Dermis blood vessel endothelial cell (primary cell): ENCODE data around the gene NCLN. TPM values are rescaled to one million over a fixed set of nuclear protein-coding genes. Genes with fewer than 3 reads are reported as not detected.
"Not testable (repeated sequence)": the region's sequence is repeated elsewhere in the genome, so short reads cannot be mapped to it uniquely, and the experiment has no call there.

Source experiments
- DNase-seq: peaks from one replicate; pipeline ENCODE4 v3.0.0; 2010
- total RNA-seq: library from RNA; depleted of rRNA; stranded (reverse); fragments of >200 nt; gene quantifications from 2 replicates; pipeline ENCODE4 v1.2.3, GENCODE V29; 2014

Gene NCLN
- total RNA-seq, 1 donor from 2014 or later, result 38.3 TPM

DNA sequence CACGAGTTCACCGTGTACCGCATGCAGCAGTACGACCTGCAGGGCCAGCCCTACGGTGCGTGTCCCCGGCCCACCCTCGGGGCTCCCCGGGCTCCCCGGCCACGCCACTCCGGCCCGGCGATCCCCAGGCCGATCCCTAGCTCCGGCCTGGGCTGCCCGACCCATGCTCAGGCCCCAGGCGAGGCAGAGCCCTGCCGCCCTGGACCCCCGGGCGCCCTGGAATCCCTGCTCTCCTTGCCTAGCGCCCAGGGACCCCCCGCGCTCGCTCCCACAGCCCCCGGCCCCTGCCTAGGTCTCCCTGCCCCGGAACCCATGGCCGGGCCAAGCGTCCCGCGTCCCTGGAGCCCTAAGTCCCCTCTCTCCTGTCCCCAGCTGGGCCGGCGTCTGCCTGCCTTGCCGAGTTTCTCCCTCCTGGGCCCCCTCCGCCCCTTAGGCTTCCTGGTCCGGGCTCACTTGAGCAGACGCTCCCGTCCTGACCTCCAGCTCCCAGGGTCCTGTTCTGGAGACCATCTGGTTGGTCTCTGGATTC, 494 bp downstream of the NCLN start:
- peak; percentile 27 for DNase-seq

DNA sequence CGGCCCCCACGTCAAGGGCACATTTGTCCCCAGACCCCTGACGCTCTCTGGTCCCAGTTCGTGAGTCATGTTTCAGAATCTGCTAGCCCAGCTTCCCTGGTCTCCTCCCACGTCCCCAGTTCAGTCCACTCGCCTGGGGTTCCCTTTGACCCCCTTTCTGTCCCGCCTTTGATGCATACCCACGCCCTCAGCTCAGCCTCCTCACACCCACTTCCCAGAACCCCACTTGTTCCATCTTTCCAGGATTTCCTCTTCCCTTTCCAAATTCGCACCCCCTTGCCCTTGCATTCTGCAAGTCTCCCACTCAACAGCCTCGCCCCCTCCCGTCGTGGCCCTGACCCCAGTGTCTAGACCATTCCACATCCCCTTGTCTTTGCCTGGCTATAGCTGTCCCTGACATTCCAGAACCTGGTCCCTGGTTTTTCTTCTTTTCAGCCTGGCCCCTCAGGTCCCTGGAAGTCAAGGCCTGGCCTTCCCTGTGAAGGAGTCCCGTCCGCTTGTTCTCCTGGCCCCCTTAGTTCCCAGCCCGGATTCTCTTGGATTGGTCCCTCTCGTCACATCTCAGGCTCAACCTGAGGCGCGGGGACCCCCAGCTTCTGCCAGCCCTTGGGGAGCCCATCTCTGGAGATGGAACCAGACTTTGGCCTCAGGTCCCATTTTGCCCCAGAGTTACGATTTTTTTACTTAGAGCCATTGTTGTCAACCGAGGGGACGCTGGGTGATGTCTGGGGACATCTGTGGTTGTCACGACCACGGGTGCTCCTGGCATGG, 1.3 kb downstream of the NCLN start:
- no peak for DNase-seq

GRCh38 chr19:3187662-3188511, 2.2 kb downstream of the NCLN start:
- DNase-seq, result no peak

- no peak for DNase-seq
These were observed 3.2 kb downstream of the NCLN start for GRCh38 chr19:3188627-3189596.

DNA sequence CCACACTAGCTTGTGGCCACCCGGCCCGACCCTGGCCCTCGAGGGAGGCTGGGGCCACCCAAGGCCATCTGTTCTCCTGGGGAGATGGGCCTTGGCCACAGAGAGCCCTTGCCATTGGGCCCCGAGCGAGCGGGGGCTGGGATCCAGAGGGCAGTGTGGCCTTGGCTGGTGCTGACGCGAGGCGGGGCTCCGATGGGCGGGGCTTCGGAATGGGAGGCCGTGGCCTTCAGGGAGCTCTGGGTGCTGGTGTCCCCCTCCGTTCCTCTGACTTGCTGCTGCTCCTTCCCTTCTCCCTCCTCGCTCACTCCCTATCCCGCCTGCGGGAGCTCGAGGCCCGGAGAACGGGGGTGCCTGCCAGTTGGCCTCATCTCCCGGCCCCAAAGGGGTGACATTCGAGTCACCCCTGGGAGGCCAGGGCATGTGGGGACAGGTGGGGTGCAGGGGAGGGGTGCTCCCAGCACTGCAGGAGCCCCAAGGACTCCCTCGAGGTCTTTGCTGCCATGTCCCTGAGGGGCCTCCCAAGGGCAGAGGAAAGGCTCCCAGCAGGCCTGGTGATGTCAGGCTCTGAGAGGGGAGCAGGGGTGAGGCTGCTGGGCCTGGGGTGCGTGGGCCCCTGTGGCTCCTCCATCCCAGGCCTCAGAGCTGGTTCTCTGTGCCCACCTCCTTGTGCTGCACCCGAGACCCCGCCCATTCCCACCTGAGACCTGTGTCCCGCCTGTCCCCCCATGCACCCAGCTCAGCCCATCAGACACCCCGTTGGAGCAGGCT, 4.2 kb downstream of the NCLN start:
- no peak for DNase-seq

DNA sequence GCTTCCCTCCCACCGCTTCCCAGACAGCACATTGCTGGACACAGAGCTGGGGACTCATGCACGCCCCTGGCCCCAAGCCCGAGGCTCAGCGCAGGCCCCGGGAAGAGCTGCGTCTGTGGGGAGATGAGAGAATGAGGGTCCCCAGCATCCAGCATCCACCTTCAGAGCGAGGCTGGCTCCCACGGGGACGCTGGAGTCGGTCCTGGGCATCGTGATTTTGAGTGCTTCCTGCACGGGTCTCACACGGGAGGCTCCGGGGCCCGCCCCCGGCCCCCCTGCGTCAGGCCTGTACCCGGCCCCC, 4.7 kb downstream of the NCLN start:
- DNase-seq, result no peak

- no peak for DNase-seq
These were observed 5.4 kb downstream of the NCLN start for GRCh38 chr19:3190921-3191805.

DNA sequence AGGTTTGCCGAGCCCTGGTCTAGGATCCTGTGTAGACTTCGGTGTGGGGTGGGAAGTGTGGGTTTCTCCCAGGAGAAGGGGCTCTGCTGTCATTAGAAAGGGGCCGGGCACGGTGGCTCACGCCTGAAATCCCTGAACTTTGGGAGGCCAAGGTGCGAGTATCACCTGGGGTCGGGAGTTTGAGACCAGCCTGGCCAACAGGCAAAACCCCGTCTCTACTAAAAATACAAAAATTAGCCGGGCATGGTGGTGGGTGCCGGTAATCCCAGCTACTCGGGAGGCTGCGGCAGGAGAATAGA, 6.0 kb downstream of the NCLN start:
- not testable (repeated sequence) for DNase-seq

DNA sequence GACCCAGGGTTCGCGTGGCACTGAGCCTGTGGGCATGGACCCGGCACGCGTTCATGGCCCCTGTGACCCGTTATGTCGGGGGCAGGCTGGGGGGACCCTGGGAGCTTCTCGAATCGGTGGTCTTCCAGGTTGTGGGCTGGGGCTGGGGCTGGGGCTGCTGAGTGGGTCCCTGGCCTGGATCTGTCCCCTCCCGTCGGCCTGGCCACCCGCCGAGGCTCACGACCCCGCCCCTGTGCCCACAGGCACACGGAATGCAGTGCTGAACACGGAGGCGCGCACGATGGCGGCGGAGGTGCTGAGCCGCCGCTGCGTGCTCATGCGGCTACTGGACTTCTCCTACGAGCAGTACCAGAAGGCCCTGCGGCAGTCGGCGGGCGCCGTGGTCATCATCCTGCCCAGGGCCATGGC, 6.5 kb downstream of the NCLN start:
- DNase-seq, result no peak

DNA sequence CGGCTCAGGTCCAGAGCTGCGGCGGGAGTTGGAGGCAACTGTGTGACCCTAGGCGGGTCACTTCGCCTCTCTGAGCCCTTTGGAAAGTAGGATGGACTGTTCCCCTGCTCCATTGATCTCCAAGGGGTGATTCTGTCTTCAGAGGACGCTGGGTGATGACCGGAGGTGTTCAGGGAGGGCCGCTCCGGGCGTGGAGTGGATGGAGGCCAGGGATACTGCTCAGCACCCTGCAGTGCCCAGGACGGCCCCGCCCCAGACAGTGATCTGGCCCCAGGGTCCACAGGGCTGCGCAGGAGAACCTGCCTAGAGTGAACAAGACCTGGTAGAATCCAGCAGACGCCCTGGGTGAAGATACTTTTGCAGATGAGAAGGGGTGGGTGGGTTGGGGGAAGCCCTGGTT, 7.0 kb downstream of the NCLN start:
- DNase-seq, result no peak

- no peak for DNase-seq
These were observed 7.8 kb downstream of the NCLN start for GRCh38 chr19:3193256-3194105.

- DNase-seq, result no peak
These were observed 8.7 kb downstream of the NCLN start for GRCh38 chr19:3194106-3195087.

GRCh38 chr19:3196064-3196932, 10.6 kb downstream of the NCLN start:
- no peak for DNase-seq

DNA sequence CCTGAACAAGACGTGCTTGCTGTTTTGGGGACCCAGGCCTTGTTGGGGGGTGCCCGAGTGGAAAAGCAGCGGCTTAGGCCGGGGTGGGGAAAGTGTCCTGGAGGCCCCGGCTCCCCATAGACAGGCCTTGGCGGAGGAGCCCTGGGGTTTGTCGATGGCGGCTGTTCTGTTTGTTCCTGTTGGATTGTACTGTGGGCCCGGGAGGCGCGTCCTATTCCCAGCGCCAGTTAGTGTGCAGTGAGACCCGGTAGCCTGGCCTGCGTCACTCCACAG, 11.1 kb downstream of the NCLN start:
- no peak for DNase-seq

DNA sequence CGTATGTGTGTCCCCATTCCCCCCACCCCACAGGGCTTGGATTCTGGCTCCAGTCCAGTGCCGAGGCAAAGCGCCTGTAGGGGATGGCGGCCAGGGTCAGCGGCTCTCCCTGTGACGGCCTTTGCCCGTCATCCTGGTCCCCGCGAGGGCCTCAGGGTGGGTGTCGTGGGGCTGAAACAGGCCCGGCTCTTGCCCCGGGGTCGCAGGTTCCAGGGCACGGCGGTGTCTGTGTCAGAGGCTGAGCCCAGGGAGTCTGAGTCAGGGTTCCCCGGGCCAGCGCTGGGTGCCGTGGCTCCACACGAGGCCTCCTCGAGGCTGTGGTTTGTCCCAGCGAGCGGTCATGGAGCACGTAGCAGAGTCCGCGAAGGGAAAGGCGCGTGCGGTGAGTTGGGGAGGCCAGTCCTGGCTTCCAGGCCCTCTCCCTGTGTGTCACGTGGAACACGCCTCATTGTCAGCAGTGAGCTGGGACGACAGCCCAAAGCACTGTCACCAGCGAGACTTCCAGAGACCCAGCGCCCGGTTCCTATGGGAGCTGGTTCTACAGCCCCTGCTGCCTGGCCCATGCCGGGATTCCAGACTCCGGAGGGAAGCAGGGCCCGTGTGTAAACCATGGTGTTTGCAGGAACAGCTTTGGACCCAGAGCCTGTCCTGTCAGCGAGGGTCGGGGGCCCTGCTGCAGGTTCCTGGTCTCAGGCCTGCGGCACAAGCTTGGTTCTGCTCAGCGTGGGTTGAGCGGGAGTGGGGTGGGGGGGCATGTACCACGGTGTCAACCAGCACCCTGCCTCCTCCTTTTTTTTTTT, 13.4 kb downstream of the NCLN start:
- DNase-seq, result no peak

DNA sequence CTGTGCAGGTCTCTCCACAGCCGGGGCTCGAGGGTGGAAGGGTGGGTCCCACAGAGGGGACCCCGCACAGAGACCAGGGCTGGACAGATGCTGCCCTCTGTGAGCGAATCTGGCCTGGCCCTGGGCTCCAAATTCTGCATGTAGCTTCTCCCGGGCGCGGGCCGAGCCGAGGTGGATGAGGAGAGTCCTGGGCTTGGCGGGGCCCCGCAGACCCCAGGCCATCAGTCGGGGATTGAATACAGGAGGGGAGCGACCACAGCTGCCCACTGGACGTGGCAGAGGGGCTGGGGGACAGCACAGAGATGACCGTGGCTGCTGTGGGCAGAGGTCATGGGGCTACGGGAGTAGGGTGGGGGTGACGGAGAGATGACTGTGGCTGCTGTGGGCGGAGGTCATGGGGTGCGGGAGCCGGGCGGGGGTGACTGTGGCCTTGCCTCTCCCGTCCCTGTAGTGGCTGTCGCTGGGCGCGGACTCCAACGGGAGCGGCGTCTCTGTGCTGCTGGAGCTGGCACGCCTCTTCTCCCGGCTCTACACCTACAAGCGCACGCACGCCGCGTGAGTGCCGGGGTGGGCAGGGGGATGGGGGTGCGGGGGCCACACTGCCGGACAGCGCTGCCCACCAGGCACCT, 15.5 kb downstream of the NCLN start:
- DNase-seq, result no peak

GRCh38 chr19:3201911-3202310, 16.2 kb downstream of the NCLN start:
- DNase-seq, result no peak
